ENCODE results near the gene NOD1.

Gene NOD1

GRCh38 chr7:30470771-30471170 is 7.8 kb downstream of the NOD1 start:
- Histone ChIP-seq H4K91ac (ENCODE audit: low read depth, low read length, poor library complexity) (no peak overlapping the region), H3K23ac (ENCODE audit: low read depth, low read length, poor library complexity) (no peak overlapping the region), H3K4ac (ENCODE audit: low read length) (no peak overlapping the region), H2BK15ac (ENCODE audit: low read length) (no peak overlapping the region), H2BK5ac (ENCODE audit: low read length) (no peak overlapping the region), H3K18ac (ENCODE audit: low read length) (no peak overlapping the region), H2BK12ac (ENCODE audit: low read length) (no peak overlapping the region), H2BK120ac (ENCODE audit: low read depth, low read length) (no peak overlapping the region), H3K27me3 (ENCODE audit: control insufficient read depth in 3 of 3, insufficient read depth in 3 of 3, low read depth in 1 of 3, low read length in 3 of 3) (no peaks in the 10 kb centered on the region), H4K8ac (ENCODE audit: low read depth, low read length) (no peak overlapping the region), H3K9ac (ENCODE audit: low read depth, low read length, poor library complexity) (no peak overlapping the region), H3K27ac (replicated peaks; ENCODE audit: low read length) (no peak overlapping the region), H3K36me3 (replicated peaks in 1 of 2; ENCODE audit: control insufficient read depth in 2 of 2, insufficient read depth in 2 of 2, low read length in 2 of 2) (no peaks in the 10 kb centered on the region), H3K4me3 (ENCODE audit: low read length in 2 of 2) (no peak overlapping the region), H3K4me1 (ENCODE audit: control insufficient read depth in 2 of 2, insufficient read depth in 1 of 2, low read depth in 1 of 2, low read length in 2 of 2) (peaks cover 20 to 24% of the 10 kb centered on the region in 2 donors), H2AFZ (ENCODE audit: low read length) (no peak overlapping the region), H2AK5ac (ENCODE audit: low read depth, low read length) (no peak overlapping the region), H3K9me3 (replicated peaks in 1 of 2; ENCODE audit: control insufficient read depth in 2 of 2, insufficient read depth in 1 of 2, low read depth in 1 of 2, low read length in 2 of 2) (no peaks in the 10 kb centered on the region), H3K14ac (ENCODE audit: low read length) (no peak overlapping the region), H3K79me1 (ENCODE audit: low read depth, low read length) (no peaks in the 10 kb centered on the region), H3K4me2 (ENCODE audit: insufficient read depth, low read length, poor library complexity, severe bottlenecking) (no peak overlapping the region)
- DNase-seq (ENCODE audit: low spot score): no peak
- no CpG with 5 or more reads among the region's 6 CpGs for WGBS, 2 donors (ENCODE audit: extremely low coverage in 2 of 2, insufficient read length in 2 of 2, insufficient replicate concordance in 1 of 2)

- Histone ChIP-seq H2BK5ac (ENCODE audit: low read length) (no peak overlapping the region), H4K91ac (ENCODE audit: low read depth, low read length, poor library complexity) (no peak overlapping the region), H3K27ac (replicated peaks; ENCODE audit: low read length) (no peak overlapping the region), H3K4ac (ENCODE audit: low read length) (no peak overlapping the region), H3K36me3 (replicated peaks in 1 of 2; ENCODE audit: control insufficient read depth in 2 of 2, insufficient read depth in 2 of 2, low read length in 2 of 2) (no peaks in the 10 kb centered on the region), H2AK5ac (ENCODE audit: low read depth, low read length) (no peak overlapping the region), H2AFZ (ENCODE audit: low read length) (no peak overlapping the region), H3K14ac (ENCODE audit: low read length) (no peak overlapping the region), H2BK15ac (ENCODE audit: low read length) (no peak overlapping the region), H3K4me1 (ENCODE audit: control insufficient read depth in 2 of 2, insufficient read depth in 1 of 2, low read depth in 1 of 2, low read length in 2 of 2) (peaks cover 20 to 24% of the 10 kb centered on the region in 2 donors), H3K27me3 (ENCODE audit: control insufficient read depth in 3 of 3, insufficient read depth in 3 of 3, low read depth in 1 of 3, low read length in 3 of 3) (no peaks in the 10 kb centered on the region), H3K79me1 (ENCODE audit: low read depth, low read length) (no peaks in the 10 kb centered on the region), H3K9me3 (replicated peaks in 1 of 2; ENCODE audit: control insufficient read depth in 2 of 2, insufficient read depth in 1 of 2, low read depth in 1 of 2, low read length in 2 of 2) (no peaks in the 10 kb centered on the region), H4K8ac (ENCODE audit: low read depth, low read length) (no peak overlapping the region), H2BK12ac (ENCODE audit: low read length) (no peak overlapping the region), H3K4me2 (ENCODE audit: insufficient read depth, low read length, poor library complexity, severe bottlenecking) (no peak overlapping the region), H3K23ac (ENCODE audit: low read depth, low read length, poor library complexity) (no peak overlapping the region), H2BK120ac (ENCODE audit: low read depth, low read length) (no peak overlapping the region), H3K4me3 (ENCODE audit: low read length in 2 of 2) (no peak overlapping the region), H3K9ac (ENCODE audit: low read depth, low read length, poor library complexity) (no peak overlapping the region), H3K18ac (ENCODE audit: low read length) (peak overlapping the region; percentile 23)
- no CpG with 5 or more reads among the region's 14 CpGs for WGBS, 2 donors (ENCODE audit: extremely low coverage in 2 of 2, insufficient read length in 2 of 2, insufficient replicate concordance in 1 of 2)
- no peak for DNase-seq (ENCODE audit: low spot score)
These were observed 8.3 kb downstream of the NOD1 start for GRCh38 chr7:30470163-30470770.

GRCh38 chr7:30469303-30469702 is 9.3 kb downstream of the NOD1 start:
- H3K9ac ChIP-seq (ENCODE audit: low read depth, low read length, poor library complexity): no peak overlapping the region
- H3K79me1 ChIP-seq (ENCODE audit: low read depth, low read length): no peaks in the 10 kb centered on the region
- peak; percentile 58 for DNase-seq (ENCODE audit: low spot score)
- no peak overlapping the region for H4K8ac ChIP-seq (ENCODE audit: low read depth, low read length)
- H3K9me3 ChIP-seq (replicated peaks in 1 of 2; ENCODE audit: control insufficient read depth in 2 of 2, insufficient read depth in 1 of 2, low read depth in 1 of 2, low read length in 2 of 2): no peaks in the 10 kb centered on the region
- peaks cover 20 to 24% of the 10 kb centered on the region in 2 donors for H3K4me1 ChIP-seq (ENCODE audit: control insufficient read depth in 2 of 2, insufficient read depth in 1 of 2, low read depth in 1 of 2, low read length in 2 of 2)
- H3K4me3 ChIP-seq (ENCODE audit: low read length in 2 of 2): no peak overlapping the region
- no peaks in the 10 kb centered on the region for H3K27me3 ChIP-seq (ENCODE audit: control insufficient read depth in 3 of 3, insufficient read depth in 3 of 3, low read depth in 1 of 3, low read length in 3 of 3)
- H2AFZ ChIP-seq (ENCODE audit: low read length): peak overlapping the region; percentile 68
- H3K14ac ChIP-seq (ENCODE audit: low read length): no peak overlapping the region
- no peak overlapping the region for H2BK12ac ChIP-seq (ENCODE audit: low read length)
- no peak overlapping the region for H3K4me2 ChIP-seq (ENCODE audit: insufficient read depth, low read length, poor library complexity, severe bottlenecking)
- no peak overlapping the region for H3K18ac ChIP-seq (ENCODE audit: low read length)
- WGBS, 2 donors (ENCODE audit: extremely low coverage in 2 of 2, insufficient read length in 2 of 2, insufficient replicate concordance in 1 of 2): no CpG with 5 or more reads among the region's 5 CpGs
- no peak overlapping the region for H3K23ac ChIP-seq (ENCODE audit: low read depth, low read length, poor library complexity)
- no peak overlapping the region for H2BK120ac ChIP-seq (ENCODE audit: low read depth, low read length)
- H2AK5ac ChIP-seq (ENCODE audit: low read depth, low read length): no peak overlapping the region
- no peak overlapping the region for H2BK15ac ChIP-seq (ENCODE audit: low read length)
- H3K36me3 ChIP-seq (replicated peaks in 1 of 2; ENCODE audit: control insufficient read depth in 2 of 2, insufficient read depth in 2 of 2, low read length in 2 of 2): no peaks in the 10 kb centered on the region
- no peak overlapping the region for H2BK5ac ChIP-seq (ENCODE audit: low read length)
- peak overlapping the region; percentile 39 for H3K27ac ChIP-seq (replicated peaks; ENCODE audit: low read length)
- no peak overlapping the region for H4K91ac ChIP-seq (ENCODE audit: low read depth, low read length, poor library complexity)
- no peak overlapping the region for H3K4ac ChIP-seq (ENCODE audit: low read length)

- peak overlapping the region; percentile 68 for H2AFZ ChIP-seq (ENCODE audit: low read length)
- no CpG with 5 or more reads among the region's 4 CpGs for WGBS, 2 donors (ENCODE audit: extremely low coverage in 2 of 2, insufficient read length in 2 of 2, insufficient replicate concordance in 1 of 2)
- H4K8ac ChIP-seq (ENCODE audit: low read depth, low read length): no peak overlapping the region
- peak overlapping the region; percentile 47 for H3K27ac ChIP-seq (replicated peaks; ENCODE audit: low read length)
- H3K79me1 ChIP-seq (ENCODE audit: low read depth, low read length): no peaks in the 10 kb centered on the region
- no peaks in the 10 kb centered on the region for H3K36me3 ChIP-seq (replicated peaks in 1 of 2; ENCODE audit: control insufficient read depth in 2 of 2, insufficient read depth in 2 of 2, low read length in 2 of 2)
- H2AK5ac ChIP-seq (ENCODE audit: low read depth, low read length): no peak overlapping the region
- H3K4me2 ChIP-seq (ENCODE audit: insufficient read depth, low read length, poor library complexity, severe bottlenecking): no peak overlapping the region
- H3K9ac ChIP-seq (ENCODE audit: low read depth, low read length, poor library complexity): no peak overlapping the region
- no peak overlapping the region for H3K4ac ChIP-seq (ENCODE audit: low read length)
- no peak overlapping the region for H2BK5ac ChIP-seq (ENCODE audit: low read length)
- no peak overlapping the region for H3K14ac ChIP-seq (ENCODE audit: low read length)
- H3K27me3 ChIP-seq (ENCODE audit: control insufficient read depth in 3 of 3, insufficient read depth in 3 of 3, low read depth in 1 of 3, low read length in 3 of 3): no peaks in the 10 kb centered on the region
- no peak overlapping the region for H2BK120ac ChIP-seq (ENCODE audit: low read depth, low read length)
- H3K4me3 ChIP-seq (ENCODE audit: low read length in 2 of 2): no peak overlapping the region
- no peak for DNase-seq (ENCODE audit: low spot score)
- H3K4me1 ChIP-seq (ENCODE audit: control insufficient read depth in 2 of 2, insufficient read depth in 1 of 2, low read depth in 1 of 2, low read length in 2 of 2): peaks cover 22 to 24% of the 10 kb centered on the region in 2 donors
- no peak overlapping the region for H2BK15ac ChIP-seq (ENCODE audit: low read length)
- H3K9me3 ChIP-seq (replicated peaks in 1 of 2; ENCODE audit: control insufficient read depth in 2 of 2, insufficient read depth in 1 of 2, low read depth in 1 of 2, low read length in 2 of 2): no peaks in the 10 kb centered on the region
- no peak overlapping the region for H4K91ac ChIP-seq (ENCODE audit: low read depth, low read length, poor library complexity)
- peak overlapping the region; percentile 33 for H3K18ac ChIP-seq (ENCODE audit: low read length)
- no peak overlapping the region for H2BK12ac ChIP-seq (ENCODE audit: low read length)
- no peak overlapping the region for H3K23ac ChIP-seq (ENCODE audit: low read depth, low read length, poor library complexity)
These were observed 9.8 kb downstream of the NOD1 start for GRCh38 chr7:30468791-30469190.
